Embryonic facial prominence (tissue), 1 donor: Measurements from ENCODE around the gene ZNF202.

ENCODE experiments used
- DNase-seq: peaks from one replicate; pipeline ENCODE4 v3.0.0-alpha.2; 2016; ENCODE audit errors: extremely low spot score

Gene ZNF202

GRCh38 chr11:123683428-123684170 lies 57.9 kb downstream of the ZNF202 start:
- DNase-seq: no peak

DNA sequence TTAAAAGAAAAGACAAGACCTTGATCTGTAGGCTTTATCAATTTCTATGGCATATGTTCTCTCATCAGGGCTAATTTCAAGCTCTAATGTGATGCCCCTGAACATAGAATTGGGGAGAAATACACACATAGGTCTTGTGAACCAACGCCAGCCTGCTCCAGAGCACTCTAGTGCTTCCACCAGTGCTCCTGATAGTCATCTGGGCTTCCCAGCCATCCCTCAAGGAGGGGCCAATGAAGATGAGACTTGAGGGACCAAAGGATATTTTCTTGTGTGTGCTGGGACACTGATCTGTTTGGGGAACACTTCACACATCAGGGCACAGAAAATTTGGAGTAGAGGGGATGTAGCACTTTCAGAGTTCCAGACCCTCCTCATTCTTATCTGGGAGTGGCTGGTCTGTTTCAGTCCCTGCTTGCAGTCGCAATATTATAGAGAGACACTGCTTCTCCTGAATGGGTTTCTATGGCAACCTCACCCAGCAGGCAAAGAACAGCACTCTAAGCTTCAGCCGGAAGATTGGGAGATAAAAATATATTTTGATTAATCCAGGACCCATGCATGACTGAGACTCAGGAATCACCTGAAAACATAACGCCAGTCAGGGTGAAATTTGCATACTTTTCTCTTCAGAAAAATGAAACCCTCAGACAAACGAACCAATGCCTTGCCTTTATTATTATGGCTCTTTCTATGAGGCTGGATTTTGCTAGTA lies 58.6 kb downstream of the ZNF202 start:
- no peak for DNase-seq

DNA sequence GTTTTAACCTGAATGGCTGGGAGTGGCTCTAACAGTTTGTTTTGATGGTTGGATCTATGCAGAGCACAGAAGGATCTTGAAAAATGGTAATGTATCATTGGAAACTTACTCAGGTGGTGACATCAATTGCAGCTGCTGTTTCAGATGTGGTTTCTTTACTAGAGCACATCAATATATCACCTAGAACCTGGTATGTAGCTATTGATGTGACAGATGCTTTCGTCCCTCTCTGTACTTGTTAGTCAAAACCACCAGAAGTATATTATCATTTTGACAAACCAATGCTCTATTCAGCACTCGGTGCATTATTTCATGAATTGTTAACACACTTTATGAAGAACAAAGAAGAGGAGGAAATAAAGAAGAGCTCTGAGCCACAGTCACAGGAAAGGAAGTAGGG lies 60.4 kb downstream of the ZNF202 start:
- DNase-seq: no peak

GRCh38 chr11:123678246-123678645 lies 63.2 kb downstream of the ZNF202 start:
- no peak for DNase-seq

DNA sequence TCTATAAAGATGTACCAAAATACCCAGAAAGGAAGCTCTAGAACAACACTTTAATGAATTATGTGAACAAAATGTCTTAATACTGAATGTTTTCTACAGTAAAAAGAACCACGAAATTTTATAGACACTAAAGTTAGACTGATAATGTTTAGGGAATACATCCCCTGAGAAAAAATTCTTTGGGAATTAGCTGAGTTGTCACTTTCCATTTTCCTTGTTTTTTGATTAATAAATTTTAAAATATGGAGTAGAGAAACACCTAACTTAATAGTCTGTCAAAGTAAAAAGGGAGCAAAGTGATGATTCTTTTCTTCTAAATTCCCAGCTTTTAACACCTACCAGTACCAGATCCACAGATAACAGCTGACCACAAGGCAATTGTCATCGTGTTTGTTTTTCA lies 64.0 kb downstream of the ZNF202 start:
- no peak for DNase-seq

DNA sequence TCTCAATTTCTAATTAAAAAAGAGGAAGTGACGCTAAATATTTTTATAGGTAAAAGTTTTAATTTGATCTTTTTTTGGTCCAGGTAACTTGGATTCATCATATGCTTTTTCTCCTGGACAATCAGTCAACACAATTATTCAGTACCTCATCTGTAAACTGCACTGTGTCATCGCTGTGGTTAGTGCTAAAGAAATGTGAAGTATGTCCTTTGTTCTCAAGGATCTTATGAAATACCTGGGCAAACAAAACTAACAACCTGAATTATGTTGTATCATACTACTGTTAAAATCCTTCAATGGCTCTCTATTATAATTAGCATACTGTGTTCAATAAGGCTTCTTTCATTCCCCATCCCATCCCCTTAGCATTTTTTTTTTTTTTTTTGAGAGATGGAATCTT lies 67.2 kb downstream of the ZNF202 start:
- no peak for DNase-seq
